ENCODE results near the gene RNF223.
"Not testable (repeated sequence)": the region's sequence is repeated elsewhere in the genome, so short reads cannot be mapped to it uniquely, and the experiment has no call there.

The RNF223 gene

DNA sequence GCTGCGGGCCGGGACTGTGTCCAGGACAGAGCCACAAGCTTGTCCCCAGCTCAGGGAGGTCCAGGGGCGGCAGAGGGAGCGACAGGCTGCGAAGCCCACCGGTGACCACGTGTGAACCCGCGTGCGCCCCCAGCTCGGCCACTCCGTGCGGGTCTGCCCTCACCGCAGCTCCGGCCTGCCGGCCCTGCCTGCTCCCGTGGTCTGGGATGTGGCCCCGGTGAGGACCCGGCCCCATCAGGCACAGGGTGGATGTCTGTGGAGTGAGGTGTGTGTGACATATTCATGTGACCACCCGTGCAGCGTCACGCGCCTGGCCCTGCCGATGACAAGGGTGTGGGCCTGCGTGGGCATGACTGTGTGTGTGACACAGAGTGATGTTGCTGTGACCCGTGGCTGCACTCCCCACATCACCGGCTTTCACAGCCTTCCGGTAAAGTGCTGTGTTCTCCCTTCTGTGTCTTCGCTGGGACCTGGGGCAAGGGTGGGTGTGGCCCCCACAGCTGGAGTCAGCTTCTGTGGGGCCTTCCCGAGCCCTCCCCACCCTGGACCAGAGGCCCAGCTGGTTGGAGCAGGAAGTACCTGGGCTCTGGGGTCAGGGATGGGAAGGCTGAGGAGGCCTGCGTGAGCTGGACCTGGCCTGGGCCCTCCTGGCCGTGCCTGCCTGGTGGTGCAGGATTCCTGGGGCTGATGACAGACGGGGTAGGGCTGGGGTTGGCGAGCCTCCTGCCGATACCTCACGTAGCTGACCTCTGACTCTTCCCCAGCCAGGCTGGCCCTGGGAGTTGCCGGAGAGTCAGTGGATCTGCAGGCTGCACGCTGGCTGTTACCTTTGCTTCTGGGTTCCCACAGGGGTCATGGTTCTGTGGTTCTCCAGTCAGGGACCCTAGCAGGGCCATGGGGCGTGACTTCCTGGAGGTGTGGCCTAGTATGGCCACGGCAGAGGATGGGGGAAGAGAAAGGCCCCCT is 4.1 kb downstream of the RNF223 start:
- no peak for DNase-seq

- DNase-seq = peak; percentile 88
Measured at GRCh38 chr1:1069056-1069710, 4.9 kb downstream of the RNF223 start.

- peak; percentile 87 for DNase-seq
Measured at GRCh38 chr1:1068517-1069055, 5.5 kb downstream of the RNF223 start.

- DNase-seq = no peak
Measured at GRCh38 chr1:1067860-1068516, 6.1 kb downstream of the RNF223 start.

- no peak for DNase-seq
Measured at GRCh38 chr1:1067284-1067859, 6.7 kb downstream of the RNF223 start.

DNA sequence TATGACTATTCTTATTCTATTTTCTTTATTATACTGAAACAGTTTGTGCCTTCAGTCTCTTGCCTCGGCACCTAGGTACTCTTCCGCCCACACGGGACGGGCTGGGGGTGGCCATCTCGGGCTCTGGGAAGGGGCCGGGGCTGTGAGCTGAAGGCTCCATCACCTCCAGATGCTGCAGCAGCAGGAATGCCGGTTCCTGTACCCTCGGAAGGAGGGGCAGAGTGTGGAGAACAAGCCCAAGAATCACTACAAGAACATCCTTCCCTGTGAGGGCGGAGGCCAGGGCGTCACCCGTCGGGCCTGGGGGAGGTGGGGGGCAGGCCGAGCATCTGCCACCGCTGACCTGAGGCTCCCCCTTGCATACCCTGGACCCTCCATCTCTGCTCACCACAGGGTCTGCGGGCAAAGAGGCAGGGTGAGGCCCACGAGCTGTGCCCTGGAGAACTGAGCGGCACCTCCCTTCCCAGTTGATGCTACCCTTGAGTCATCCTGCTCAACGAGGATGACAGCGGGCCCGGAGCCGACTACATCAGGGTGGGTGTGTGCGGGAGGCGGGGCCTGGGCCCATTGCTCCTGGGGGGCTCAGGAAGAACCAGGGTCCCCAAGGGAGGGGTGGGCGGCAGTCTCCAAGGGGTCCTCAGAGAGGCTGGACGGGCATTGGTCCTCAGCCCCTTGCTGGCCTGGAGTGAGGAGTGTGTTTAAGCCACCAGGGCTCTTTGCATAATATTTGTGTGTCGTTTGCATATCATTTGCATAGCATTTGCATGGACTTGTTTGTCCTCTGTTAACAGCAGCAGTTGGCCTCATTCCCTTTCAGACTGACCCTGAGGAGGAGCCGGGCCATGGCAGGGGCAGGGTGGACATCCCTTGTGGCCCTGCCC is 7.5 kb downstream of the RNF223 start:
- DNase-seq = no peak

GRCh38 chr1:1065940-1066304 is 8.2 kb downstream of the RNF223 start:
- not testable (repeated sequence) for DNase-seq

- peak; percentile 27 for DNase-seq
Measured at GRCh38 chr1:1065265-1065939, 8.7 kb downstream of the RNF223 start.

- peak; percentile 78 for DNase-seq
Measured at GRCh38 chr1:1063945-1064831, 9.9 kb downstream of the RNF223 start.

DNA sequence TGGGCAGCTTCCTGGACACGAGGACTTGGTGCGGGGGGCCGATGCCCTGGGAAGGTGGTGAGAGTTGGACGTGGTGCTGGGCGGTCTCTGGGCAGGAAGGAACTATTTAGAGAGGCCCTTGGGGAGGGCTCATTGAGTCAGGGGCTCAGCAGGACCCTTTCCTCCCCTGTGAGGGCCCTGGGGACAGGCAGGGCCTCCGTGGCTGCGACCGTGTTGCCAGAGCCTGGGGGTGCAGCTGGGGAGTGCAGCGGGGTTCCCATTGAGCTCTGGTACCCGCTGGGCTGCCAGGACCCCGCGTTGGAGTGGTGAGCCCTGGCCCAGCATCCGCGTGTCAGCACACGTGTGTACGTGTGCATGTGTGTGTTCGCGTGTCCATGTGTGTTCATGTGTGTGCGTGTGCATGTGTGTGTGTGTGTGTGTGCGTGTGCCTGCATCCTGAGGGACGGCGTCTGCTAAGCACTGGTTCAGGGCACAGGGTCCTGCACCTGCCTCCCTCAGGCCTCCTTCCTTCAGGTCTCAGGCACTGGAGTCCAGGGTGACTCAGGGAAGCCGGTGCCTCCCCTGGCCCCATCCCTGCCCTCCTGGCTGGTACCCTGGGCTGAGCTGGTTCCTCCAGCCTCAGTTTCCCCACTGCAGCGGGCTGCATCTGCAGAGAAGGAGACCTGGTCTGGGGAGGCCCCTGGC is 10.7 kb downstream of the RNF223 start:
- DNase-seq = no peak

DNA sequence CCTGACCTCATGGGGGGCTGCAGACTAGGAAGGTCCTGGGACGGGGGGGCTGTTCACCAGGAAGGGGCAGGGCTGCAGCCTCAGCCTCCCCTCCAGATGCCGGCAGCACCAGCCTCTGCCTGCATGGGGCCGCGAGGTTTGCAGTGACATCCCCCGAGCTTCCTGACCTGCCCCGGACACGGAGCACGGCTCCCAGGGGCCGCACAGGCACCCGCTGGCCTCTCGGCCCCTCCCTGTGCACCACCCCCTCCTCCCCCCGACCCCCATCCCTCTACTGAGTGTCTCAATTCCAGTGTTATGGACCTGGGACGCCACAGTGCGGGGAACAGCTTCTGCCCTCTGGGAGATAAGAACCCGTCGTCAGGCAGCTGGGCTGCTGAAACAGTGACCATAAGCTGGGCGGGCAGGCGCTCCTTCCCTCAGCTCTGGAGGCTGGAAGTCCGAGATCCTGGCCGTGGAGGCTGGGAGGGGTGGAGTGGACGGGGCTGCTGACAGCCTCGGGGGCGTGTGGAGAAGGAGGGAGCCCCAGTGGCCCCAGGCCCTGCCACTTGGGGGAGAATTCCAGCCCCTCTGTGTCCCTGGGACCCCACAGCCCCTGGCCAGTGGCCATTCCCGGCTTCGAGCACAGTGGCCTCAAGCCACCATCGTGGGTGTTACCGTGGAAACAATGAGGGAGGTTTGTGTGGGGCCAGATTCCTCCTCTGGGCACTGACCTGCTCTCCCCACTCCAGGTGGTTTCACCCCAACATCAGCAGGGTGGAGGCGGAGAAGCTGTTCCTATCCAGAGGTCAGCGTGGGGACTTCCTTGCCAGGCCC is 11.6 kb downstream of the RNF223 start:
- no peak for DNase-seq

GRCh38 chr1:1061682-1062345 is 12.3 kb downstream of the RNF223 start:
- DNase-seq = peak; percentile 56

GRCh38 chr1:1060281-1061000 is 13.7 kb downstream of the RNF223 start:
- no peak for DNase-seq

DNA sequence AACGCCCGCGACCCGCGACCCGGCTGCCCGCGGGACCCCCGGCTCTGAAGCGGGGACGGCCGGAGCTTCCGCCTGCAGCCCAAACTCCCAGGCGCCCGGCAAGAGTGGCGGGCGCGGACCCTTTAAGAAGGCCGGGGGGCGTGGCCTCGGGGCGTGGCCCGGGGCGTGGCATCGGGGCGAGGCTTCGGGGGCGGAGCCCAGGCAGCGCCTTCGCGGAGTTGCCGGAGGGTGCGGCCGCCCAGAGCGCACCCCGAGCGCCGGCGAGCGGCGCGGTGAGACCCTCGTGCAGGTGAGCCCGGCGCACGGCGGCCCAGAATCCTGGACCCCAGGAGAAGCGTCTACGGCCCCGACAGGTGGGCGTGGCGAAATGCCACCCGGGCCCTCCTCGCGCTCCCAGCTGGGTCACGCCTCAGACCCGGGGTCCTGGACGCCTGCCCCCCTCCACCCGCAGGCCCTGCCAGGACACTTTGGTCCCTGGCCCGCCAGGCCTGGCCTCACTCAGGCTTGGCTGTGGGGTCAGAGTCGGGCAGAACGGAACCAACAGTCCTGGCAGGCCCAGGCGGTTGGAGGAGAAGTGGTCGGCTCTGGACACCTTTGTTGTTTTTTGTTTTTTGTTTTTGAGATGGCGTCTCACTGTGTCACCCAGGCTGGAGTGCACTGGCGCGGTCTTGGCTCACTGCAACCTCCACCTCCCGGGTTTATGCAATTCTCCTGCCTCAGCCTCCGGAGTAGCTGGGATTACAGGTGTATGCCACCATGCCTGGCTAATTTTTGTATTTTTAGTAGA is 14.4 kb downstream of the RNF223 start:
- DNase-seq = peak; percentile 95

DNA sequence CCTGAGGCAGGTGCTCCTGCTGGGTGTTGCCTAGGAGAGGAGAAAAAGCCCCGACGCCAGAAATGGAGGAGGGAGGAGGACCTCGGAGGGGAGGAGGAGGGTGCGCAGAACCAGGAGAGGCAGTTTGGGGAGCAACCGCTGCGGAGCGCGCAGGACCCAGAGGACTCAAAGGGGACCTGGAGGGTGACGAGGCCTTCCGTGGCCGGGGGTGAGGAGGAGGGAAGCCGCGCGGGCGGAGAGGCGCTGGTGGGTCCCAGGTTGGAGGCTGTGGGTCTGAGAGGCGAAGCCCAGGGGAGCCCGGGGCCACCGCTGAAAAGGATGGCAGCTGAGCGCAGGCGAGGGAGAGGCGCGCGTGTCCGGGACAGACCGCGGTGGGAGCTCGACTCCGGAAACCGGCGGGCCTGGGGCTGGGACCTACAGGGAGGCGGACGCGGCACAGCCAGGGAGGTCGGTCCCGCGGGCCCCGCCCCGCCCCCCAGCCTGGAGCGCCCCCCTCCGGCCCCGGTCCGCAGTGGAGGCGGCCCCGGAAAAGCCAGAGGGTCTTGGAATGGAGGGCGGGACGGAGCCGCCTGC is 15.1 kb downstream of the RNF223 start:
- peak; percentile 62 for DNase-seq
